ENCODE data around the gene MRM2. TPM values are rescaled to one million over a fixed set of nuclear protein-coding genes. Genes with fewer than 3 reads are reported as not detected.

The MRM2 gene
- total RNA-seq, 1 experiment from 2014 or later = 49.9 TPM

GRCh38 chr7:2203766-2204300, 38.2 kb downstream of the MRM2 start:
- no peaks in the 10 kb centered on the region for H3K4me1 ChIP-seq (ENCODE audit: control insufficient read depth, insufficient read depth, low read length)
- no peaks in the 10 kb centered on the region for H3K9me3 ChIP-seq (ENCODE audit: control insufficient read depth, insufficient read depth, low read depth, low read length)
- intact Hi-C loops (cut with micrococcal nuclease; ENCODE audit: unreplicated experiment) (no loop called here), in situ Hi-C loops (cut with HindIII; ENCODE audit: low pct_unique_long_range_greater_than_20kb, low sequenced_read_pairs) (no loop called here)
- DNase-seq (ENCODE audit: low read depth, low spot score) (no peak), ATAC-seq (0 out of 2 replicates have a peak, but pooled peaks have one; percentile 17)
- H3K36me3 ChIP-seq (ENCODE audit: control insufficient read depth, insufficient read depth, low read length) = peaks cover 9% of the 10 kb centered on the region
- no peak overlapping the region for H3K4me3 ChIP-seq (ENCODE audit: low read depth in 2 of 2, low read length in 2 of 2)
- TF ChIP-seq POLR2AphosphoS5 (IDR thresholded peaks at IDR 0.05; ENCODE audit: low read depth, low read length) (no peak), REST (IDR thresholded peaks at IDR 0.05; ENCODE audit: insufficient read depth in 1 of 2, low read depth in 2 of 2, low read length in 1 of 2) (no peak), TCF7L2 (IDR thresholded peaks at IDR 0.05; ENCODE audit: low read depth, low read length) (no peak), SIN3A (IDR thresholded peaks at IDR 0.05; ENCODE audit: borderline replicate concordance, insufficient read depth, low read depth, low read length) (no peak), CTCF (IDR thresholded peaks at IDR 0.05) (no peak)
- ChIA-PET CTCF (interaction anchor here (0.6 kb wide), 1 partner anchor 12 kb away, joined by 3 read pairs; no protein-coding TSS in a partner anchor), POLR2A (no interaction called here)
- no peak overlapping the region for H3K27ac ChIP-seq (ENCODE audit: low read length)
- no TSS peak for BruUV-seq (replicated peaks)
- no peaks in the 10 kb centered on the region for H3K27me3 ChIP-seq (ENCODE audit: control insufficient read depth, insufficient read depth, low read length)

GRCh38 chr7:2202901-2203765, 38.9 kb downstream of the MRM2 start:
- Histone ChIP-seq H3K36me3 (ENCODE audit: control insufficient read depth, insufficient read depth, low read length) (peaks cover 6% of the 10 kb centered on the region), H3K9me3 (ENCODE audit: control insufficient read depth, insufficient read depth, low read depth, low read length) (no peaks in the 10 kb centered on the region), H3K27me3 (ENCODE audit: control insufficient read depth, insufficient read depth, low read length) (no peaks in the 10 kb centered on the region), H3K4me1 (ENCODE audit: control insufficient read depth, insufficient read depth, low read length) (no peaks in the 10 kb centered on the region), H3K27ac (ENCODE audit: low read length) (no peak overlapping the region), H3K4me3 (ENCODE audit: low read depth in 2 of 2, low read length in 2 of 2) (no peak overlapping the region)
- ChIA-PET CTCF (interaction anchor here (0.6 to 0.7 kb wide), 2 partner anchors 11 to 501 kb away, joined by 3 read pairs; no protein-coding TSS in a partner anchor), POLR2A (no interaction called here)
- intact Hi-C loops (cut with micrococcal nuclease; ENCODE audit: unreplicated experiment) = no loop called here
- DNase-seq (ENCODE audit: low read depth, low spot score) (no peak), ATAC-seq (no peak)
- in situ Hi-C loops (cut with HindIII; ENCODE audit: low pct_unique_long_range_greater_than_20kb, low sequenced_read_pairs) = no loop called here
- no peak for TF ChIP-seq SIN3A (IDR thresholded peaks at IDR 0.05; ENCODE audit: borderline replicate concordance, insufficient read depth, low read depth, low read length)
- TF ChIP-seq CTCF (IDR thresholded peaks at IDR 0.05) = no peak
- no peak for TF ChIP-seq TCF7L2 (IDR thresholded peaks at IDR 0.05; ENCODE audit: low read depth, low read length)
- no peak for TF ChIP-seq REST (IDR thresholded peaks at IDR 0.05; ENCODE audit: insufficient read depth in 1 of 2, low read depth in 2 of 2, low read length in 1 of 2)
- no peak for TF ChIP-seq POLR2AphosphoS5 (IDR thresholded peaks at IDR 0.05; ENCODE audit: low read depth, low read length)
- no TSS peak for BruUV-seq (replicated peaks)
